Activated naive CD4-positive, alpha-beta T cell treated with anti-CD3 and anti-CD28 coated beads, Interleukin-2, amount 50 U/mL, for 24 hours (primary cell): ENCODE data around the gene SEC31B.

ENCODE experiments used
- H3K27ac Mint-ChIP-seq: one replicate; pipeline ENCODE4 v1.8.0; 2021; ENCODE audit warnings: mild to moderate bottlenecking, mixed read lengths
- H3K27me3 Mint-ChIP-seq: one replicate; pipeline ENCODE4 v1.8.0; 2021; ENCODE audit warnings: mixed read lengths
- H3K36me3 Mint-ChIP-seq: one replicate; pipeline ENCODE4 v1.8.0; 2021; ENCODE audit warnings: mixed read lengths
- H3K4me1 Mint-ChIP-seq: one replicate; pipeline ENCODE4 v1.8.0; 2021; ENCODE audit warnings: mixed read lengths
- H3K4me3 Mint-ChIP-seq: one replicate; pipeline ENCODE4 v1.8.0; 2021; ENCODE audit warnings: mild to moderate bottlenecking, mixed read lengths
- H3K9me3 Mint-ChIP-seq: one replicate; pipeline ENCODE4 v1.8.0; 2021; ENCODE audit warnings: mixed read lengths

The SEC31B gene

GRCh38 chr10:100537475-100537874 is 17.8 kb upstream of the SEC31B start:
- Mint-ChIP-seq H3K4me3 (no peak overlapping the region), H3K27ac (peak overlapping the region; percentile 84), H3K4me1 (peaks cover 13% of the 10 kb centered on the region), H3K27me3 (no peaks in the 10 kb centered on the region), H3K36me3 (peaks cover 9% of the 10 kb centered on the region), H3K9me3 (no peaks in the 10 kb centered on the region)

- peak within 1 kb of the TSS; percentile 31 for H3K4me3 Mint-ChIP-seq
- peaks cover 20% of the 10 kb centered on the region for H3K4me1 Mint-ChIP-seq
- H3K36me3 Mint-ChIP-seq: peaks cover 9% of the 10 kb centered on the region
- no peaks in the 10 kb centered on the region for H3K27me3 Mint-ChIP-seq
- peak within 1 kb of the TSS; percentile 49 for H3K27ac Mint-ChIP-seq
- no peaks in the 10 kb centered on the region for H3K9me3 Mint-ChIP-seq
Measured at GRCh38 chr10:100535715-100536353, 16.2 kb upstream of the SEC31B start, which contains the start of gene HIF1AN. TSS of gene HIF1AN (plus strand) at chr10:100535943. CDS start at chr10:100535959, 16 bp downstream.

- Mint-ChIP-seq H3K4me3 (no peak overlapping the region), H3K36me3 (peaks cover 7% of the 10 kb centered on the region), H3K27ac (no peak overlapping the region), H3K27me3 (no peaks in the 10 kb centered on the region), H3K4me1 (peaks cover 17% of the 10 kb centered on the region), H3K9me3 (no peaks in the 10 kb centered on the region)
Measured at GRCh38 chr10:100535338-100535714, 15.7 kb upstream of the SEC31B start.

- H3K27ac Mint-ChIP-seq: peak overlapping the region; percentile 49
Measured at GRCh38 chr10:100534726-100535125, 15.1 kb upstream of the SEC31B start.

GRCh38 chr10:100531761-100532160 is 12.1 kb upstream of the SEC31B start:
- Mint-ChIP-seq H3K4me1 (peaks cover 36% of the 10 kb centered on the region), H3K9me3 (no peaks in the 10 kb centered on the region), H3K27ac (no peak overlapping the region), H3K36me3 (peaks cover 5% of the 10 kb centered on the region), H3K4me3 (no peak overlapping the region), H3K27me3 (no peaks in the 10 kb centered on the region)

More at GRCh38 chr10:100534726-100535125, 15.1 kb upstream of the SEC31B start:
- no peaks in the 10 kb centered on the region for H3K9me3 Mint-ChIP-seq
- H3K36me3 Mint-ChIP-seq: peaks cover 6% of the 10 kb centered on the region
- H3K4me3 Mint-ChIP-seq: peak overlapping the region; percentile 31
- H3K4me1 Mint-ChIP-seq: peaks cover 23% of the 10 kb centered on the region
- H3K27me3 Mint-ChIP-seq: no peaks in the 10 kb centered on the region

- Mint-ChIP-seq H3K36me3 (peaks cover 8% of the 10 kb centered on the region), H3K4me3 (peak within 1 kb of the TSS; percentile 94), H3K27me3 (no peaks in the 10 kb centered on the region), H3K9me3 (no peaks in the 10 kb centered on the region), H3K27ac (peak within 1 kb of the TSS; percentile 97), H3K4me1 (peaks cover 45% of the 10 kb centered on the region)
Measured at GRCh38 chr10:100529475-100530298, 10.0 kb upstream of the SEC31B start, which contains the start of gene NDUFB8. TSS of gene NDUFB8 (minus strand) at chr10:100529871. CDS start at chr10:100529851, 20 bp downstream.

GRCh38 chr10:100528921-100529474 is 9.3 kb upstream of the SEC31B start:
- Mint-ChIP-seq H3K27me3 (no peaks in the 10 kb centered on the region), H3K36me3 (peaks cover 8% of the 10 kb centered on the region), H3K9me3 (no peaks in the 10 kb centered on the region), H3K4me1 (peaks cover 47% of the 10 kb centered on the region), H3K27ac (peak overlapping the region; percentile 97), H3K4me3 (peak overlapping the region; percentile 94)

GRCh38 chr10:100528123-100528886 is 8.6 kb upstream of the SEC31B start:
- Mint-ChIP-seq H3K27me3 (no peaks in the 10 kb centered on the region), H3K4me1 (peaks cover 47% of the 10 kb centered on the region), H3K36me3 (peaks cover 8% of the 10 kb centered on the region), H3K4me3 (peak overlapping the region; percentile 94), H3K27ac (peak overlapping the region; percentile 97), H3K9me3 (no peaks in the 10 kb centered on the region)

- peaks cover 8% of the 10 kb centered on the region for H3K36me3 Mint-ChIP-seq
- H3K27me3 Mint-ChIP-seq: no peaks in the 10 kb centered on the region
- no peak overlapping the region for H3K27ac Mint-ChIP-seq
- H3K9me3 Mint-ChIP-seq: no peaks in the 10 kb centered on the region
- no peak overlapping the region for H3K4me3 Mint-ChIP-seq
- H3K4me1 Mint-ChIP-seq: peaks cover 30% of the 10 kb centered on the region
Measured at GRCh38 chr10:100524638-100525037, 5.0 kb upstream of the SEC31B start.

GRCh38 chr10:100524206-100524605 is 4.5 kb upstream of the SEC31B start:
- no peak overlapping the region for H3K27ac Mint-ChIP-seq
- H3K4me3 Mint-ChIP-seq: no peak overlapping the region
- H3K27me3 Mint-ChIP-seq: no peaks in the 10 kb centered on the region
- no peaks in the 10 kb centered on the region for H3K9me3 Mint-ChIP-seq
- H3K4me1 Mint-ChIP-seq: peaks cover 30% of the 10 kb centered on the region
- peaks cover 8% of the 10 kb centered on the region for H3K36me3 Mint-ChIP-seq

- no peaks in the 10 kb centered on the region for H3K9me3 Mint-ChIP-seq
- no peak overlapping the region for H3K4me3 Mint-ChIP-seq
- H3K27me3 Mint-ChIP-seq: no peaks in the 10 kb centered on the region
Measured at GRCh38 chr10:100522945-100523344, 3.3 kb upstream of the SEC31B start.

GRCh38 chr10:100522107-100522801 is 2.6 kb upstream of the SEC31B start:
- Mint-ChIP-seq H3K9me3 (no peaks in the 10 kb centered on the region), H3K27ac (no peak overlapping the region), H3K36me3 (peaks cover 6% of the 10 kb centered on the region), H3K27me3 (no peaks in the 10 kb centered on the region), H3K4me3 (no peak overlapping the region), H3K4me1 (peaks cover 31% of the 10 kb centered on the region)

More at GRCh38 chr10:100522945-100523344, 3.3 kb upstream of the SEC31B start:
- H3K36me3 Mint-ChIP-seq: peaks cover 6% of the 10 kb centered on the region
- peaks cover 35% of the 10 kb centered on the region for H3K4me1 Mint-ChIP-seq
- H3K27ac Mint-ChIP-seq: no peak overlapping the region

- H3K36me3 Mint-ChIP-seq: peaks cover 1% of the 10 kb centered on the region
- H3K27me3 Mint-ChIP-seq: no peaks in the 10 kb centered on the region
- H3K4me3 Mint-ChIP-seq: no peak overlapping the region
- no peak overlapping the region for H3K27ac Mint-ChIP-seq
- peaks cover 21% of the 10 kb centered on the region for H3K4me1 Mint-ChIP-seq
- H3K9me3 Mint-ChIP-seq: no peaks in the 10 kb centered on the region
Measured at GRCh38 chr10:100520811-100521210, 1.1 kb upstream of the SEC31B start.

GRCh38 chr10:100518761-100519241 is 860 bp downstream of the SEC31B start:
- Mint-ChIP-seq H3K36me3 (peaks cover 1% of the 10 kb centered on the region), H3K27me3 (no peaks in the 10 kb centered on the region), H3K4me1 (peaks cover 17% of the 10 kb centered on the region), H3K27ac (peak overlapping the region; percentile 23), H3K9me3 (no peaks in the 10 kb centered on the region), H3K4me3 (no peak overlapping the region)
